ENCODE results near the gene PTOV1. TPM values are rescaled to one million over a fixed set of nuclear protein-coding genes. Genes with fewer than 3 reads are reported as not detected.

The PTOV1 gene
- total and polyA plus RNA-seq, 10 of the 15 experiments (the other 5 are each of a cell fraction or from before 2014, with no cell fraction given): 3.2 to 83.5 (median 22.3) TPM

DNA sequence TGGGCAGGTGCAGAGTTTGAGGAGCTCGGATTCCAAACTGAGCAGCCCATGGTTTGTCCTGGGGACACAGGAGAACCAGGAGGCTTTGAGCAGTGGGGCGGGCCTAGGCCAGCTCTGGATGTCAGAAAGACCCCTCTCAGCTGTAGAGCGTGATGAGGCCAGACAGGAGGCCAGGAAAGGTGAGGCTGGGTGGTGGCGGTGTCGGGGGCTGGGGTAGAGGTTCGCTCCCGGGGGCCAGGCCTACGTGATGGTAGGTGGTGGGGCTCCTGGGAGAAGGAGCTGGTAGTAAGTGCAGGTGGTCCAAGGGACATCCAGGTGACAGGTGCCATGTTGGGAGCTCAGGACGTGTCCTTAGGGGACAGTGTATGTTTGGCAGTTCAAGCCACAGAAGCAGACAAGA is 13.5 kb upstream of the PTOV1 start:
- TF ChIP-seq SRF (IDR thresholded peaks at IDR 0.05; ENCODE audit: low read depth in 2 of 2, low read length in 2 of 2) (no peak), NFIC (IDR thresholded peaks at IDR 0.05; ENCODE audit: low read depth, low read length) (no peak), HDGF (IDR thresholded peaks at IDR 0.05) (no peak), POLR2A (IDR thresholded peaks at IDR 0.05; ENCODE audit: low read depth, low read length) (peak; percentile 61)

DNA sequence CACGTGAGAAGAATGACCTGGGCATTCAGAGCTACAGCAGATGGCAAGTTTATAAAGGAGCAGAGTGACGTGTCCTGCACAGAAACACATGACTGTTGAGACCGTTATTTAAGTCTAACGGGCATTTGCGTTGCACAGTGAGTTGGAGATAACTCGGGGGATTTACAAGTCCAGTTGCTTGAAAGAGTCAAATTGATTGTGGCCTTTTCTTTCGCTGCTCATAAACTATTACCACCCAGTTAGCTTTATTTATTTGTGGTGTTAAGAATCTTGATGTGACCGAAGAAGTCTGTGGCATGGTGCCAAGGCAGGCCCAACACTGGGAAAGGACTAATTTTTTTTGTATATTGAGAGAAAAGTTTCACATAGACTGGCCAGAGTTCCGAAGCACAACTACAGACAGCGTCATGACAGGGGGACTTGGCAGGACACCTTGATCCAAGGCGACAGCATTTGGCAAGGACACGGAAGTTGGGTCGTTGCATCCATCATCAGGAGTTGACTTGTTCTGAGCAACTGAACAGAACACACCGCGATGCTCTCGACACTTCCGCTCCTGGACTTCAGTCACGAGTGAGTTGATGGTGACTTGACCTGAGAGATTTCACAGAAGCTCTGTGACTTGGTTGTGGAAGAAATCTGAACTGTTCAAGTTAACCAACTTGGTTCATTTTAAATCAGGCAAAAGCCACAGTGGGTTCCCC is 11.9 kb upstream of the PTOV1 start:
- DNase-seq (ENCODE audit: low read depth, low spot score): no peak
- TSS peak; percentile 57 for BruUV-seq (replicated peaks)
- Histone ChIP-seq H3K9me3 (replicated peaks; ENCODE audit: control insufficient read depth, insufficient read depth, low read length) (no peaks in the 10 kb centered on the region), H3K27ac (ENCODE audit: control insufficient read depth, insufficient read depth) (no peak overlapping the region), H2AFZ (ENCODE audit: control insufficient read depth, low read depth, low read length) (no peak overlapping the region), H3K27me3 (replicated peaks in 1 of 2; ENCODE audit: control insufficient read depth in 2 of 2, insufficient read depth in 2 of 2, low read length in 1 of 2) (no peaks in the 10 kb centered on the region), H3K4me1 (ENCODE audit: control insufficient read depth, insufficient read depth, low read length) (peaks cover 4% of the 10 kb centered on the region; the same call in 1 of the 2 replicates), H3K9ac (ENCODE audit: control insufficient read depth, insufficient read depth, low read length) (no peak overlapping the region), H3K4me3 (no peak overlapping the region), H3K79me2 (ENCODE audit: control insufficient read depth, insufficient read depth, low read length) (no peaks in the 10 kb centered on the region), H3K4me2 (ENCODE audit: control insufficient read depth, insufficient read depth) (no peak overlapping the region), H3K36me3 (ENCODE audit: control insufficient read depth in 2 of 2, insufficient read depth in 2 of 2, low read length in 1 of 2) (peaks cover 11 to 16% of the 10 kb centered on the region in 2 experiments), H4K20me1 (ENCODE audit: control insufficient read depth, insufficient read depth) (no peaks in the 10 kb centered on the region)
- RAD21 ChIA-PET (ENCODE audit: unreplicated experiment): no interaction called here
- FAIRE-seq: no peak
- no peak for ATAC-seq
- intact Hi-C loops (cut with micrococcal nuclease; ENCODE audit: unreplicated experiment): no loop called here
- POLR2A ChIA-PET: interaction anchor here (1.0 kb wide), 1 partner anchor 14 kb away, joined by 3 read pairs; no protein-coding TSS in a partner anchor
- SMC1A ChIA-PET (ENCODE audit: uncharacterized antibody, unreplicated experiment): no interaction called here
- in situ Hi-C loops (cut with MboI): no loop called here
- 96% methylated on average over 18 of the region's 18 CpGs for WGBS (ENCODE audit: insufficient coverage, insufficient replicate concordance, low lambda C conversion rate, missing lambda C conversion rate)
- CTCF ChIA-PET: no interaction called here
- TF ChIP-seq DPF2 (IDR thresholded peaks at IDR 0.05) (no peak), ZZZ3 (IDR thresholded peaks at IDR 0.05; ENCODE audit: control insufficient read depth, insufficient read length, low read depth) (no peak), TCF7 (IDR thresholded peaks at IDR 0.05; ENCODE audit: borderline replicate concordance) (no peak), CREM (IDR thresholded peaks at IDR 0.05; ENCODE audit: low read depth) (no peak), ZNF207 (IDR thresholded peaks at IDR 0.05; ENCODE audit: borderline replicate concordance) (no peak), KAT2A (conservative IDR thresholded peaks at IDR 0.05; ENCODE audit: control insufficient read depth, low read depth, low read length) (no peak), BMI1 (IDR thresholded peaks at IDR 0.05; ENCODE audit: borderline replicate concordance) (no peak), ASH2L (IDR thresholded peaks at IDR 0.05; ENCODE audit: borderline replicate concordance, low read depth) (no peak)
- TF ChIP-seq, protein P1, sequence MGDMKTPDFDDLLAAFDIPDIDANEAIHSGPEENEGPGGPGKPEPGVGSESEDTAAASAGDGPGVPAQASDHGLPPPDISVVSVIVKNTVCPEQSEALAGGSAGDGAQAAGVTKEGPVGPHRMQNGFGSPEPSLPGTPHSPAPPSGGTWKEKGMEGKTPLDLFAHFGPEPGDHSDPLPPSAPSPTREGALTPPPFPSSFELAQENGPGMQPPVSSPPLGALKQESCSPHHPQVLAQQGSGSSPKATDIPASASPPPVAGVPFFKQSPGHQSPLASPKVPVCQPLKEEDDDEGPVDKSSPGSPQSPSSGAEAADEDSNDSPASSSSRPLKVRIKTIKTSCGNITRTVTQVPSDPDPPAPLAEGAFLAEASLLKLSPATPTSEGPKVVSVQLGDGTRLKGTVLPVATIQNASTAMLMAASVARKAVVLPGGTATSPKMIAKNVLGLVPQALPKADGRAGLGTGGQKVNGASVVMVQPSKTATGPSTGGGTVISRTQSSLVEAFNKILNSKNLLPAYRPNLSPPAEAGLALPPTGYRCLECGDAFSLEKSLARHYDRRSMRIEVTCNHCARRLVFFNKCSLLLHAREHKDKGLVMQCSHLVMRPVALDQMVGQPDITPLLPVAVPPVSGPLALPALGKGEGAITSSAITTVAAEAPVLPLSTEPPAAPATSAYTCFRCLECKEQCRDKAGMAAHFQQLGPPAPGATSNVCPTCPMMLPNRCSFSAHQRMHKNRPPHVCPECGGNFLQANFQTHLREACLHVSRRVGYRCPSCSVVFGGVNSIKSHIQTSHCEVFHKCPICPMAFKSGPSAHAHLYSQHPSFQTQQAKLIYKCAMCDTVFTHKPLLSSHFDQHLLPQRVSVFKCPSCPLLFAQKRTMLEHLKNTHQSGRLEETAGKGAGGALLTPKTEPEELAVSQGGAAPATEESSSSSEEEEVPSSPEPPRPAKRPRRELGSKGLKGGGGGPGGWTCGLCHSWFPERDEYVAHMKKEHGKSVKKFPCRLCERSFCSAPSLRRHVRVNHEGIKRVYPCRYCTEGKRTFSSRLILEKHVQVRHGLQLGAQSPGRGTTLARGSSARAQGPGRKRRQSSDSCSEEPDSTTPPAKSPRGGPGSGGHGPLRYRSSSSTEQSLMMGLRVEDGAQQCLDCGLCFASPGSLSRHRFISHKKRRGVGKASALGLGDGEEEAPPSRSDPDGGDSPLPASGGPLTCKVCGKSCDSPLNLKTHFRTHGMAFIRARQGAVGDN (IDR thresholded peaks at IDR 0.05): no peak

More for the DNA sequence above, 13.5 kb upstream of the PTOV1 start:
- no peak overlapping the region for H3K27ac ChIP-seq (ENCODE audit: control insufficient read depth, insufficient read depth)
- WGBS (ENCODE audit: insufficient coverage, insufficient replicate concordance, low lambda C conversion rate, missing lambda C conversion rate): 88% methylated on average over 7 of the region's 9 CpGs
- peaks cover 15 to 19% of the 10 kb centered on the region in 2 experiments for H3K36me3 ChIP-seq (ENCODE audit: control insufficient read depth in 2 of 2, insufficient read depth in 2 of 2, low read length in 1 of 2)
- ChIA-PET RAD21 (ENCODE audit: unreplicated experiment) (no interaction called here), SMC1A (ENCODE audit: uncharacterized antibody, unreplicated experiment) (no interaction called here), POLR2A (no interaction called here), CTCF (interaction anchor here (1.2 kb wide), 1 partner anchor 101 kb away, joined by 3 read pairs; no protein-coding TSS in a partner anchor)
- FAIRE-seq: no peak
- no peak overlapping the region for H3K9ac ChIP-seq (ENCODE audit: control insufficient read depth, insufficient read depth, low read length)
- no peaks in the 10 kb centered on the region for H4K20me1 ChIP-seq (ENCODE audit: control insufficient read depth, insufficient read depth)
- H3K4me1 ChIP-seq (ENCODE audit: control insufficient read depth, insufficient read depth, low read length): no peaks in the 10 kb centered on the region
- no peak overlapping the region for H3K4me3 ChIP-seq
- in situ Hi-C loops (cut with MboI): no loop called here
- ATAC-seq: no peak
- H3K79me2 ChIP-seq (ENCODE audit: control insufficient read depth, insufficient read depth, low read length): no peaks in the 10 kb centered on the region
- no peak overlapping the region for H3K4me2 ChIP-seq (ENCODE audit: control insufficient read depth, insufficient read depth)
- no TSS peak for BruUV-seq (replicated peaks)
- H3K9me3 ChIP-seq (replicated peaks; ENCODE audit: control insufficient read depth, insufficient read depth, low read length): no peaks in the 10 kb centered on the region
- no peaks in the 10 kb centered on the region for H3K27me3 ChIP-seq (replicated peaks in 1 of 2; ENCODE audit: control insufficient read depth in 2 of 2, insufficient read depth in 2 of 2, low read length in 1 of 2)
- intact Hi-C loops (cut with micrococcal nuclease; ENCODE audit: unreplicated experiment): no loop called here
- no peak for DNase-seq (ENCODE audit: low read depth, low spot score)
- no peak overlapping the region for H2AFZ ChIP-seq (ENCODE audit: control insufficient read depth, low read depth, low read length)

Data from GM12878 (cell line).